ENCODE measurements around the gene PLAC8. TPM values are rescaled to one million over a fixed set of nuclear protein-coding genes. Genes with fewer than 3 reads are reported as not detected.

Gene PLAC8
- total and polyA plus RNA-seq, 2 of the 13 experiments (the other 11 are each of a cell fraction or from before 2014, with no cell fraction given), result 3.0 to 174 TPM

- TF ChIP-seq PAXIP1 (CRISPR knock-in tag; conservative IDR thresholded peaks at IDR 0.05) (0 out of 2 replicates have a peak, but pooled peaks have one; percentile 10), NFKBIZ (CRISPR knock-in tag; IDR thresholded peaks at IDR 0.05) (no peak), SOX6 (IDR thresholded peaks at IDR 0.05) (no peak), SOX6 (CRISPR knock-in tag; IDR thresholded peaks at IDR 0.05) (0 out of 2 replicates have a peak, but pooled peaks have one; percentile 5), ZNF563 (CRISPR knock-in tag; IDR thresholded peaks at IDR 0.05) (no peak), SPEN (CRISPR knock-in tag; IDR thresholded peaks at IDR 0.05; ENCODE audit: low read depth) (0 out of 2 replicates have a peak, but pooled peaks have one; percentile 11), FOXA3 (CRISPR knock-in tag; IDR thresholded peaks at IDR 0.05) (no peak), ZKSCAN5 (CRISPR knock-in tag; IDR thresholded peaks at IDR 0.05) (no peak), MAF1 (CRISPR knock-in tag; IDR thresholded peaks at IDR 0.05; ENCODE audit: borderline replicate concordance) (no peak), ZNF329 (CRISPR knock-in tag; IDR thresholded peaks at IDR 0.05; ENCODE audit: low read depth) (no peak), RFX3 (CRISPR knock-in tag; IDR thresholded peaks at IDR 0.05) (no peak), ZNF317 (CRISPR knock-in tag; IDR thresholded peaks at IDR 0.05) (no peak), ZNF18 (CRISPR knock-in tag; IDR thresholded peaks at IDR 0.05; ENCODE audit: insufficient replicate concordance) (peak; percentile 8), AHDC1 (CRISPR knock-in tag; IDR thresholded peaks at IDR 0.05; ENCODE audit: borderline replicate concordance) (0 out of 2 replicates have a peak, but pooled peaks have one; percentile 1), ZNF577 (CRISPR knock-in tag; IDR thresholded peaks at IDR 0.05; ENCODE audit: borderline replicate concordance, low read depth) (no peak)
- TF ChIP-seq, protein P1, sequence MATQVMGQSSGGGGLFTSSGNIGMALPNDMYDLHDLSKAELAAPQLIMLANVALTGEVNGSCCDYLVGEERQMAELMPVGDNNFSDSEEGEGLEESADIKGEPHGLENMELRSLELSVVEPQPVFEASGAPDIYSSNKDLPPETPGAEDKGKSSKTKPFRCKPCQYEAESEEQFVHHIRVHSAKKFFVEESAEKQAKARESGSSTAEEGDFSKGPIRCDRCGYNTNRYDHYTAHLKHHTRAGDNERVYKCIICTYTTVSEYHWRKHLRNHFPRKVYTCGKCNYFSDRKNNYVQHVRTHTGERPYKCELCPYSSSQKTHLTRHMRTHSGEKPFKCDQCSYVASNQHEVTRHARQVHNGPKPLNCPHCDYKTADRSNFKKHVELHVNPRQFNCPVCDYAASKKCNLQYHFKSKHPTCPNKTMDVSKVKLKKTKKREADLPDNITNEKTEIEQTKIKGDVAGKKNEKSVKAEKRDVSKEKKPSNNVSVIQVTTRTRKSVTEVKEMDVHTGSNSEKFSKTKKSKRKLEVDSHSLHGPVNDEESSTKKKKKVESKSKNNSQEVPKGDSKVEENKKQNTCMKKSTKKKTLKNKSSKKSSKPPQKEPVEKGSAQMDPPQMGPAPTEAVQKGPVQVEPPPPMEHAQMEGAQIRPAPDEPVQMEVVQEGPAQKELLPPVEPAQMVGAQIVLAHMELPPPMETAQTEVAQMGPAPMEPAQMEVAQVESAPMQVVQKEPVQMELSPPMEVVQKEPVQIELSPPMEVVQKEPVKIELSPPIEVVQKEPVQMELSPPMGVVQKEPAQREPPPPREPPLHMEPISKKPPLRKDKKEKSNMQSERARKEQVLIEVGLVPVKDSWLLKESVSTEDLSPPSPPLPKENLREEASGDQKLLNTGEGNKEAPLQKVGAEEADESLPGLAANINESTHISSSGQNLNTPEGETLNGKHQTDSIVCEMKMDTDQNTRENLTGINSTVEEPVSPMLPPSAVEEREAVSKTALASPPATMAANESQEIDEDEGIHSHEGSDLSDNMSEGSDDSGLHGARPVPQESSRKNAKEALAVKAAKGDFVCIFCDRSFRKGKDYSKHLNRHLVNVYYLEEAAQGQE (IDR thresholded peaks at IDR 0.05; ENCODE audit: borderline replicate concordance in 1 of 2, low read depth in 1 of 2, low read length in 2 of 2), result no peak
Observed at GRCh38 chr4:83113429-83113786, 1.1 kb downstream of the PLAC8 start (continued).

Measured in HepG2 (cell line).